Measurements from ENCODE around the gene SYT7.

The SYT7 gene

DNA sequence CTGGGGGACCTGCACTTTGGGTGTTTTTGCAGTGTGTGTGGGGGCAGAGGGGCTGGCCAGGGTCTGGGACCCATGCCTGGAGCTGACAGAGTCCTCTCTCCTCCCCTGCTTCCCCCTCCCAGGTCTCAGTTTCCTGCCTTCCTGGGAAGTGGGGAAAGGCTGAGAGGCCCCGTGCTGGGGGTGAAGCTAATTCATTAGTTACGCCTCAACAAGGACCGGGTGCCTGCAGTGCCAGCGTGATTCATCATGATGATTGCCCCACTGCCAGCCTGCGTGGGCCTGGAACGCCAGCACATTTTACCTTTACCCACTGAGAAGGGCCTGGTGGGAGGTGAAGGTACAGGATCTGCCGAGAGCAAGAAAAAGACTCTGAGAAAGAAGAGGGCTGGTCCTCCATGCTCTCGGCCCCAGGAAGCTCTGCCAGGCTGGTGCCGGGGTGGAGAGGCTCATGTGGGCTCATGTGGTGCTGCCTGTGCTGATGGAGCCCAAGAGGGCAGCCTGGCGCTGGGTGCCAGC, 75.2 kb downstream of the SYT7 start (continued):
- TF ChIP-seq ZNF501 (tag by site-specific recombination; IDR thresholded peaks at IDR 0.05) (no peak), ZNF335 (tag by site-specific recombination; conservative IDR thresholded peaks at IDR 0.05) (peak; percentile 39; the same call in 1 of the 2 replicates), SALL2 (tag by site-specific recombination; IDR thresholded peaks at IDR 0.05; ENCODE audit: borderline replicate concordance) (no peak), ZBTB20 (tag by site-specific recombination; IDR thresholded peaks at IDR 0.05) (peak; percentile 70), ZNF544 (tag by site-specific recombination; IDR thresholded peaks at IDR 0.05) (no peak), GLIS1 (tag by site-specific recombination; IDR thresholded peaks at IDR 0.05) (peak; percentile 76), ZNF341 (tag by site-specific recombination; IDR thresholded peaks at IDR 0.05; ENCODE audit: low read depth) (no peak), ZNF837 (tag by site-specific recombination; IDR thresholded peaks at IDR 0.05) (no peak), ZNF747 (tag by site-specific recombination; IDR thresholded peaks at IDR 0.05) (no peak), ZNF473 (tag by site-specific recombination; IDR thresholded peaks at IDR 0.05) (no peak), ZNF600 (tag by site-specific recombination; IDR thresholded peaks at IDR 0.05) (peak; percentile 70), SCRT1 (tag by site-specific recombination; IDR thresholded peaks at IDR 0.05; ENCODE audit: borderline replicate concordance) (no peak), ZNF830 (tag by site-specific recombination; IDR thresholded peaks at IDR 0.05; ENCODE audit: low read depth) (no peak), ZNF394 (tag by site-specific recombination; IDR thresholded peaks at IDR 0.05; ENCODE audit: borderline replicate concordance) (no peak), ZNF610 (tag by site-specific recombination; IDR thresholded peaks at IDR 0.05; ENCODE audit: borderline replicate concordance) (no peak)
- TF ChIP-seq, protein P1, sequence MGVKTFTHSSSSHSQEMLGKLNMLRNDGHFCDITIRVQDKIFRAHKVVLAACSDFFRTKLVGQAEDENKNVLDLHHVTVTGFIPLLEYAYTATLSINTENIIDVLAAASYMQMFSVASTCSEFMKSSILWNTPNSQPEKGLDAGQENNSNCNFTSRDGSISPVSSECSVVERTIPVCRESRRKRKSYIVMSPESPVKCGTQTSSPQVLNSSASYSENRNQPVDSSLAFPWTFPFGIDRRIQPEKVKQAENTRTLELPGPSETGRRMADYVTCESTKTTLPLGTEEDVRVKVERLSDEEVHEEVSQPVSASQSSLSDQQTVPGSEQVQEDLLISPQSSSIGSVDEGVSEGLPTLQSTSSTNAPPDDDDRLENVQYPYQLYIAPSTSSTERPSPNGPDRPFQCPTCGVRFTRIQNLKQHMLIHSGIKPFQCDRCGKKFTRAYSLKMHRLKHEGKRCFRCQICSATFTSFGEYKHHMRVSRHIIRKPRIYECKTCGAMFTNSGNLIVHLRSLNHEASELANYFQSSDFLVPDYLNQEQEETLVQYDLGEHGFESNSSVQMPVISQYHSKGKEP (tag by site-specific recombination; IDR thresholded peaks at IDR 0.05), result no peak

DNA sequence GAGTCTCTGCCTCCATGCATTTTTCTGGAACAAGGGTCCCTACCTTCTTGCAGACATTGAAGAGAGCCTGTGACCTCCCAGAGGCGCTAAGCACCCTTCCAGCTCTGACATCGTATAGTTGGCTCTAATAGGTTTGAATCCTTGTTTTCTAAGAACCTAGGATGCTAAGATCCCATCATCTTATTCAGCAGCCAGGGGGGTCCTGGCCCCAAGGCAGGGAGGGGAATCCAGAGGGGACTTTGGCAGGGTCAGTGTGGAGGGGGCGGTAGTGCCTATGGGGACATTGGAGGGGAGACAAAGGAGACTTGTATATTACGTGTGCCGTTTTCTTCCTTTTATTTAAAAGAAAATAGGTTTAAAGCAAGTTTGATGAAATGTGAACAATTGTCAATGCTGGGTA, 75.8 kb downstream of the SYT7 start:
- no peaks in the 10 kb centered on the region for H3K4me1 ChIP-seq (ENCODE audit: control insufficient read depth, insufficient read depth, low read length)
- no peak overlapping the region for H3K4me3 ChIP-seq (ENCODE audit: low read depth, low read length)
- POLR2A ChIA-PET, result no interaction called here
- H3K27ac ChIP-seq (ENCODE audit: extremely low read depth, low read depth, low read length), result no peak overlapping the region
- TF ChIP-seq, protein P2, sequence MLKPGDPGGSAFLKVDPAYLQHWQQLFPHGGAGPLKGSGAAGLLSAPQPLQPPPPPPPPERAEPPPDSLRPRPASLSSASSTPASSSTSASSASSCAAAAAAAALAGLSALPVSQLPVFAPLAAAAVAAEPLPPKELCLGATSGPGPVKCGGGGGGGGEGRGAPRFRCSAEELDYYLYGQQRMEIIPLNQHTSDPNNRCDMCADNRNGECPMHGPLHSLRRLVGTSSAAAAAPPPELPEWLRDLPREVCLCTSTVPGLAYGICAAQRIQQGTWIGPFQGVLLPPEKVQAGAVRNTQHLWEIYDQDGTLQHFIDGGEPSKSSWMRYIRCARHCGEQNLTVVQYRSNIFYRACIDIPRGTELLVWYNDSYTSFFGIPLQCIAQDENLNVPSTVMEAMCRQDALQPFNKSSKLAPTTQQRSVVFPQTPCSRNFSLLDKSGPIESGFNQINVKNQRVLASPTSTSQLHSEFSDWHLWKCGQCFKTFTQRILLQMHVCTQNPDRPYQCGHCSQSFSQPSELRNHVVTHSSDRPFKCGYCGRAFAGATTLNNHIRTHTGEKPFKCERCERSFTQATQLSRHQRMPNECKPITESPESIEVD (tag by site-specific recombination; IDR thresholded peaks at IDR 0.05), result no peak
- TF ChIP-seq, protein P3, sequence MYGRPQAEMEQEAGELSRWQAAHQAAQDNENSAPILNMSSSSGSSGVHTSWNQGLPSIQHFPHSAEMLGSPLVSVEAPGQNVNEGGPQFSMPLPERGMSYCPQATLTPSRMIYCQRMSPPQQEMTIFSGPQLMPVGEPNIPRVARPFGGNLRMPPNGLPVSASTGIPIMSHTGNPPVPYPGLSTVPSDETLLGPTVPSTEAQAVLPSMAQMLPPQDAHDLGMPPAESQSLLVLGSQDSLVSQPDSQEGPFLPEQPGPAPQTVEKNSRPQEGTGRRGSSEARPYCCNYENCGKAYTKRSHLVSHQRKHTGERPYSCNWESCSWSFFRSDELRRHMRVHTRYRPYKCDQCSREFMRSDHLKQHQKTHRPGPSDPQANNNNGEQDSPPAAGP (tag by site-specific recombination; IDR thresholded peaks at IDR 0.05), result no peak
- TF ChIP-seq ZNF174 (tag by site-specific recombination; IDR thresholded peaks at IDR 0.05), result no peak
- TF ChIP-seq, protein P4, sequence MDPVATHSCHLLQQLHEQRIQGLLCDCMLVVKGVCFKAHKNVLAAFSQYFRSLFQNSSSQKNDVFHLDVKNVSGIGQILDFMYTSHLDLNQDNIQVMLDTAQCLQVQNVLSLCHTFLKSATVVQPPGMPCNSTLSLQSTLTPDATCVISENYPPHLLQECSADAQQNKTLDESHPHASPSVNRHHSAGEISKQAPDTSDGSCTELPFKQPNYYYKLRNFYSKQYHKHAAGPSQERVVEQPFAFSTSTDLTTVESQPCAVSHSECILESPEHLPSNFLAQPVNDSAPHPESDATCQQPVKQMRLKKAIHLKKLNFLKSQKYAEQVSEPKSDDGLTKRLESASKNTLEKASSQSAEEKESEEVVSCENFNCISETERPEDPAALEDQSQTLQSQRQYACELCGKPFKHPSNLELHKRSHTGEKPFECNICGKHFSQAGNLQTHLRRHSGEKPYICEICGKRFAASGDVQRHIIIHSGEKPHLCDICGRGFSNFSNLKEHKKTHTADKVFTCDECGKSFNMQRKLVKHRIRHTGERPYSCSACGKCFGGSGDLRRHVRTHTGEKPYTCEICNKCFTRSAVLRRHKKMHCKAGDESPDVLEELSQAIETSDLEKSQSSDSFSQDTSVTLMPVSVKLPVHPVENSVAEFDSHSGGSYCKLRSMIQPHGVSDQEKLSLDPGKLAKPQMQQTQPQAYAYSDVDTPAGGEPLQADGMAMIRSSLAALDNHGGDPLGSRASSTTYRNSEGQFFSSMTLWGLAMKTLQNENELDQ (tag by site-specific recombination; IDR thresholded peaks at IDR 0.05; ENCODE audit: low read depth), result no peak
- no peak for TF ChIP-seq ZNF416 (tag by site-specific recombination; IDR thresholded peaks at IDR 0.05)
- TF ChIP-seq, protein P5, sequence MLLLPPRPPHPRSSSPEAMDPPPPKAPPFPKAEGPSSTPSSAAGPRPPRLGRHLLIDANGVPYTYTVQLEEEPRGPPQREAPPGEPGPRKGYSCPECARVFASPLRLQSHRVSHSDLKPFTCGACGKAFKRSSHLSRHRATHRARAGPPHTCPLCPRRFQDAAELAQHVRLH (tag by site-specific recombination; IDR thresholded peaks at IDR 0.05), result no peak
- H3K9me3 ChIP-seq (ENCODE audit: control insufficient read depth, insufficient read depth, low read depth, low read length), result no peaks in the 10 kb centered on the region
- CTCF ChIA-PET, result interaction anchor here (0.8 to 1.7 kb wide), 3 partner anchors 12 to 128 kb away, joined by 3 to 19 read pairs (median 3); no protein-coding TSS in a partner anchor
- H3K36me3 ChIP-seq (ENCODE audit: control insufficient read depth in 2 of 2, insufficient read depth in 1 of 2, low read length in 2 of 2), result no peaks in the 10 kb centered on the region
